ENCODE measurements around the gene ASIC4.

ASIC4 gene

GRCh38 chr2:219470429-219470828 is 43.9 kb upstream of the ASIC4 start:
- DNase-seq (ENCODE audit: extremely low read depth, low read depth) = no peak
- TF ChIP-seq CTCF (IDR thresholded peaks at IDR 0.05; ENCODE audit: low read depth, low read length) = no peak

- no peak for DNase-seq (ENCODE audit: extremely low read depth, low read depth)
- no peak for TF ChIP-seq CTCF (IDR thresholded peaks at IDR 0.05; ENCODE audit: low read depth, low read length)
Measured at GRCh38 chr2:219471476-219472371, 42.6 kb upstream of the ASIC4 start.

GRCh38 chr2:219472629-219473187 is 41.6 kb upstream of the ASIC4 start:
- TF ChIP-seq CTCF (IDR thresholded peaks at IDR 0.05; ENCODE audit: low read depth, low read length) = no peak
- no peak for DNase-seq (ENCODE audit: extremely low read depth, low read depth)

- DNase-seq (ENCODE audit: extremely low read depth, low read depth) = no peak
- no peak for TF ChIP-seq CTCF (IDR thresholded peaks at IDR 0.05; ENCODE audit: low read depth, low read length)
Measured at GRCh38 chr2:219473511-219473910, 40.8 kb upstream of the ASIC4 start.

- TF ChIP-seq CTCF (IDR thresholded peaks at IDR 0.05; ENCODE audit: low read depth, low read length) = no peak
Measured at GRCh38 chr2:219474285-219475060, 39.8 kb upstream of the ASIC4 start.

GRCh38 chr2:219475278-219475677 is 39.0 kb upstream of the ASIC4 start:
- no peak for DNase-seq (ENCODE audit: extremely low read depth, low read depth)
- TF ChIP-seq CTCF (IDR thresholded peaks at IDR 0.05; ENCODE audit: low read depth, low read length) = no peak

More at GRCh38 chr2:219474285-219475060, 39.8 kb upstream of the ASIC4 start:
- DNase-seq (ENCODE audit: extremely low read depth, low read depth) = no peak

All from AG09319 (cell line).